HEK293T (cell line): ENCODE measurements around the gene EEF2.
"Not testable (repeated sequence)": the region's sequence is repeated elsewhere in the genome, so short reads cannot be mapped to it uniquely, and the experiment has no call there.

Source experiments
- ELF4 ChIP-seq: fragments of 450-650 bp; IDR thresholded peaks from 2 replicates; pipeline ENCODE4 v1.6.1; 2017; ENCODE audit warnings: antibody characterized with exemption
- FOXK2 ChIP-seq: fragments of 450-650 bp; IDR thresholded peaks from 2 replicates; pipeline ENCODE4 v1.6.1; 2016; ENCODE audit warnings: mild to moderate bottlenecking
- SP1 ChIP-seq: fragments of 450-650 bp; IDR thresholded peaks from 2 replicates; pipeline ENCODE4 v1.6.1; 2017

DNA sequence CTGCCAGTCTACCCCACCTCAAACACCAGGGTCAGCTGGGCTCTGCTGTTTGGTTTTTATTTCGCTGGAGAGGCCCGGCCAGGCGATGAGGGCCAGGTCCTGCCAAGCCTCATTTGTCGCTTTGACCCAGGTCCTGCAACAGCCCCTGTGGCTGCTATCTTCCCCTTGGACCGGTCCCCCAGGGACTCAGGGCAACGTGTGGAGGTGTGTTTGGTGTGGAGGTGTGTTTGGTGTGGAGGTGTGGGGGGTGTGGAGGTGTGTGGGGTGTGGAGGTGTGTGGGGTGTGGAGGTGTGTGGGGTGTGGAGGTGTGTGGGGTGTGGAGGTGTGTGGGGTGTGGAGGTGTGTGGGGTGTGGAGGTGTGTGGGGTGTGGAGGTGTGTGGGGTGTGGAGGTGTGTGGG is 26.2 kb upstream of the EEF2 start:
- not testable (repeated sequence) for TF ChIP-seq ELF4, FOXK2, SP1
